ENCODE measurements around the gene SMNDC1.
"Not testable (repeated sequence)": the region's sequence is repeated elsewhere in the genome, so short reads cannot be mapped to it uniquely, and the experiment has no call there.

The SMNDC1 gene

DNA sequence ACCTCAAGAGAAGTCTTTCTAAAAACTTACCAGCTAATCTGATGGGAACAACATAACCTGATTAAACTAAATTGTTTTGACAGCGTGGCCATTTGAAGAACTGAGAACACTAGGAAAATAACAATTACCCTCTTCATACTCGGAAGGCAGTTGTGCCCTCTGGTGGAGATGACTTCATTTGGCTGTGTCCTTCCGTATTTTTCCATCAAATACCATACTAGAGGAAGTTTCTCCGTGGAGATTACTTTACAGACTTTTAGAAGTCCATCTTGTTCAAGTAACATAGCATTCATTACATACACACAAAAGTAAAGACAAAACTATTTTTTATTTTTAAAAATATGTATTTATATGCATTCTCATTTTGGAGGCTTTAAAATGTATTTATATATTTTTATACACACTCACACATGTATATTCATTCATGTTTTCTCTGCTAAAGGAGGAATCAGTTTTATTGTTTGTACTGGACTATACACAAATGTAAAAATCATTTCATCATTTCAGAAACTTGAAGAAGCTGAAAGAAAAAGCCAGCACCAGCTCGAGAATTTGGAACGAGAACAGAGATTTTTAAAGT is 25.2 kb downstream of the SMNDC1 start:
- DNase-seq (ENCODE audit: low read depth), result no peak

DNA sequence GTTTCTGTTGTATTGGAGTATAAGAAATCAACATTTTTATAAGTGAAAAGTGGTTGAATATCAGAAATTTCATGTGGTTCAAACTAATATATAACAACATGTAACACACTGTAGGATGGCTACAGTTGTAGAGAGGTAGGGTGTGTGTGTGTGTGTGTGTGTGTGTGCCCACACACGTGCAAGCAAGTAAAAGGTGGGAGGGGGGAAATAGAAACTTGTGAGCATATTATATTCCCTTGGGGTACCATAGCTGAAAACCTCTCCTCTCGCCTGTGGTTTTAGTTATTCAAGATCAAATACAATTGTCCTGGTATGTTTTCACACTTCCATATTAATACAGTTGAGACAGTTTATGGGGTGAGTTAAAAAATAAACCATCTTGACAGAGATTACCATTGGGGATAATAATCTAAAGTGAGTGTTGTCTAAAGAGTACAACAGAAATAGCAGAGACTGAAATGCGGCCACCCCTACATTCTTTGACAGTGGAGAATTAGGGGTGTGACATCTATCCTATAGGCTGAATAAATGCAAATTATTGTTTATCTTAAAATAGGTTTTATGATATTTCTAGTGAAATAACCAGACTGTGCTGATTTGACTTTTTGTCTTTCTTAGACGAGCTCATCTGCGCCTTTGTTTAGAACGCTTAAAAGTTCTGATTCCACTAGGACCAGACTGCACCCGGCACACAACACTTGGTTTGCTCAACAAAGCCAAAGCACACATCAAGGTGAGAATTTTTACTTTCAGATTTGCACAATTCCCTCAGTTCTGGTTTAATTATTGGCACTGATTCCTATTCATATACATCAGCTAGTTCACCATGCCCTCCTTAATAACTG is 25.9 kb downstream of the SMNDC1 start:
- DNase-seq (ENCODE audit: low read depth), result no peak

GRCh38 chr10:110277591-110277990 is 27.1 kb downstream of the SMNDC1 start:
- no peak for DNase-seq (ENCODE audit: low read depth)

DNA sequence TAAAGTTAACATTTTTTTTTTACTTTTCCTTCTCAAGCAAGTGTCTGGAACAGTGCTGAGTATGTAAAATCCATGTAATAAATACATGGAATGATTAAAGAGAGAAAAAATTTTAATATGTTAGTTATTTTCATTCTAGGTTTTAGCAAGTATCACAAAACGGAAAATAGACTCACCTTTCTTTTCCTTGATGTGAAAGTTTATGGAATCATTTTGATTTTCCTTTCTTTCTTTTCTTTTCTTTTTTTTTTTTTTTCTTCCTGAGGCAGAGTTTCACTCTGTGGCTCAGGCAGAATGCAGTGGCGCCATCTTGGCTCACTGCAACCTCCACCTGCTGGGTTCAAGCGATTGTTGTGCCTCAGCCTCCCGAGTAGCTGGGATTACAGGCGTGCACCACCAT is 28.1 kb downstream of the SMNDC1 start:
- no peak for DNase-seq (ENCODE audit: low read depth)

DNA sequence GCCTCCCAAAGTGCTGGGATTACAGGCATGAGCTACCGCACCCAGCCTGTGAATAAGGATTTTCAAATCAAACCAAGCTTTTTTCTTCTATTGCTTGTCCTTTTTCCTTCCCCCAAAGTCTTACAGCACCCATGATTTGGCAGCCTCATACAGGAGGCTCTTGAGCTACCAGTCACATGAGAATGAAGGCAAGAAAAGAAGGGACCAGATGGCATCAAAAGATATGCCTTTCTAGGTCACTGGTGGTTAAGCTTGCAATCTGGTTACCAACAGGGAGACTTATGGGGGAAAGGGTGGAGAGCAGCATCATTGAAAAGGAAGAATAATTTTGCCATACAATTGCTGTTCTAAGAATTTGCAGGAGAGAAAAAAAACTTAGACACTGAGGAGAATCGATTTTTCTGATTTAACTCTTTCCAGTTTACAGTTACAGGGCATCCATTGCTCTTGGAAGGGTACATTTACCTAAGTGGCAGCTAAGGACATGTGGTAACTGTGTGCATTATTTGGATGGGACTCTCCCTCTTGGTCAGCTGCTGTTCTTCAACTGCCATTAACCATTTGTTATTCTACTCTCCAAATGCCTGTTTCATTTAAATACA is 29.5 kb downstream of the SMNDC1 start:
- no peak for DNase-seq (ENCODE audit: low read depth)

DNA sequence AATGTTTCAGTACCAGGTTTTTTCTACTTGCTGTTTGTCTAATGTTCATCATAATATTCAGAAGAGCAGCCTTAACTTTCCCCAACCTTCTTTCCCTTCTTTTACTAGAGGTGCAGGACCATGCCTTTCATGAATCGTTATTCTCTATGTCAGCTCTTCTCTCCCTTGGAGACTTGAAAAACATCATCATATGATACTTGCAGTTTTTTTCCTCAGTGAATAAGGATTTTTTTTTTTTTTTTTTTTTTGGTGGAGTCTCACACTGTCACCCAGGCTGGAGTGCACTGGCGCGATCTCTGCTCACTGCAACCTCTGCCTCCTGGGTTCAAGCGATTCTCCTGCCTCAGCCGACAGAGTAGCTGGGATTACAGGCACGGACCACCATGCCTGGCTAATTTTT is 30.1 kb downstream of the SMNDC1 start:
- DNase-seq (ENCODE audit: low read depth), result no peak

DNA sequence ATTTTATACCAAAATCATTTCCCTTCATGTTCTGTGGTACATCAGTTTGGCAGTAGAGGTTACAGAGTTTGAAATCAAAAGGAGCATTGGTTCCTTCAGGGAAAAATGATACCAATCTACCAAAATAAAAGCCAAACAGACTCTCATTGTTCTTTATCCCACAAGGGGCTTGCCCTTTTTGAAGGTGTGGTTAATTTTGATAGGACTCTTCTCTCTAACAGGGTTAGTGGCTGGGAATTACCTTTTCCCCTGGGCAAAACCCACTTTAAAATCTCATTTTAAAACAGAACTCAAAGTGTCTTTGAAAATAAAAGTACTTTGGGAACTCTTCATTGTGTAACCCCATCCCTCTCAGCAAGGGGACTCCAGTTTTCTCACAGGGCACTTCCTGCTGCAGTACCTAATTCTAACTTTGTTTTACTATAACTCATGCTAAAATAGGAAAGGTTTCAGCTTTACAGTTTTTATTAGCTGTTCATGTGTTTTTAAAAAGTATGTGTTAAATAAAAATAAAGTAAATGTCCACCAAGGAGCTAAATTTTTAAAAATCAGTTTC is 30.6 kb downstream of the SMNDC1 start:
- no peak for DNase-seq (ENCODE audit: low read depth)

GRCh38 chr10:110273474-110273873 is 31.2 kb downstream of the SMNDC1 start:
- DNase-seq (ENCODE audit: low read depth), result no peak

GRCh38 chr10:110272995-110273394 is 31.7 kb downstream of the SMNDC1 start:
- DNase-seq (ENCODE audit: low read depth), result not testable (repeated sequence)

GRCh38 chr10:110269374-110270318 is 35.1 kb downstream of the SMNDC1 start:
- DNase-seq (ENCODE audit: low read depth), result no peak

- DNase-seq (ENCODE audit: low read depth), result no peak
Measured at GRCh38 chr10:110268971-110269370, 35.7 kb downstream of the SMNDC1 start.

- DNase-seq (ENCODE audit: low read depth), result no peak
Measured at GRCh38 chr10:110268442-110268841, 36.3 kb downstream of the SMNDC1 start.

DNA sequence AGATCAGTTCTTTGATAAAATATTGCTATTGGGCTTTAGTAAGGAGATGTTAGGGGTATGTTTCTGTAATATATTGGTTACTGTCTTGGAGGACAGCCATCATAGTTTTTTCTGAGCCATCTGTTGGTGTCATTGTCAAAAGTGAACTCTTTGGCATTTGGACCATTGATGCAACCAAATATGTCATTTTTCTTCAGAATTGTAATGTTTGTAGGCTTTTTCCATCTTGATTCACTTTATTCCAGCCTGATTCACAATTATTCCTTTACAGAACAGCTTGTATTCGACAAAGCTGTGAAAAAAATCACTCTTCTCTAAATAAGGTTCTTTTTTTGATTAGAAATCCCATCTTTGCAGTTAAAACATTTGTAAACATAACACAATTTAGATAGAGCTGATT is 37.4 kb downstream of the SMNDC1 start:
- no peak for DNase-seq (ENCODE audit: low read depth)

GRCh38 chr10:110265573-110266193 is 39.0 kb downstream of the SMNDC1 start:
- no peak for DNase-seq (ENCODE audit: low read depth)

DNA sequence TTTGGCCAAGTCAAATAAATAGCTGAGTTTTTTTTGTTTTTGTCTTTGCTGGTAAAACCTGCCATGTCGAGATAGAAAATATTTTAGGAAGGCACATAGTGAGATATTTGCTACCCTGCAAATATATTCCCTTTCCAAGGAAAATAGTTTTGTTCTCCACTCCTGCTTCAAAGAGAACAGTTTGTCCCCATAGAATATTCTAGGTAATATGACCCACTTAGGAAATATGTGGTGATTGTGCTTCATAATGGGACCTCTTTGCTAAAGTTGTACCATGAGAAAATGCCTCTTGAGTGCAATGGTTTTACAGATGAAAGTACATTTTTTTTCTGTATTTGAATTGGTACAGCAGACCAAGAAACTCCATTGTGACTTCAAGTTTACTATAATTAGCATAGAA is 41.6 kb downstream of the SMNDC1 start:
- no peak for DNase-seq (ENCODE audit: low read depth)

GRCh38 chr10:110260746-110261477 is 43.8 kb downstream of the SMNDC1 start:
- DNase-seq (ENCODE audit: low read depth), result no peak

DNA sequence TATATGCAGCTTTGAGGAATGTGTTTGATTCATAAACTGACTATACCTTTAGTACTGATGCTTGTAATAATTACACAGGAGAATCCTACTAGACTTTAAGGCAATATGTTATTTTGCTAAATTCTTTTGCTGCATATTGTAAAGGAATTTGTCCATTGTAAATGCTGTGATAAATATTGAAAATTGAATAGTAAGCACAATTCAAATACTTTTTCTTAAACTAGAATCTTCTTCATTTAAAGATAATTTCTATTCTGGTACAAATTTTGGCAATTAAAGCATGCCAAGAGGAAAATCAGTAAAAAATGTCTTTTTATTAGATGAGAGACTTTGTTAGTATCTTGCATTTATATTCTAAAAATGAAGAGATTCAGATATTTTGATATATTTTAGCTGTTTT is 45.4 kb downstream of the SMNDC1 start:
- DNase-seq (ENCODE audit: low read depth), result no peak

DNA sequence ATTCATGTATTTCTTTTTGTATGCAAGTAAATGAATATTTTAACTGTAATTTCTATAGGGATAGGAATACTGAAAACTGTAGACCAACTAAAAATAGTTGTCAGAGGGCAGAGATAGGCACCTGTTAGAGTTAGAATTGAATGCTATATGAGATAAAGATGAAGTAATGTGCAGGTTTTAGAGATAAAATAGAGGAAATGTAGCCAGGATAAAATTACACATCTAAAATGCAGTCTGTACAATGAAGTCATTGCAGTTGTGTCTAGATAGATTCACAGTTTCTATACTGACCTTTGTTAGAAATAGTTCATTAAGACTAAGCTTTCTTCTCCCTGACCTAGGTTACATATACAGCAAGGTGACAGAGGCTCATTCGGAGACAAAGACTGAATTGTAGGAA is 46.2 kb downstream of the SMNDC1 start:
- DNase-seq (ENCODE audit: low read depth), result no peak

DNA sequence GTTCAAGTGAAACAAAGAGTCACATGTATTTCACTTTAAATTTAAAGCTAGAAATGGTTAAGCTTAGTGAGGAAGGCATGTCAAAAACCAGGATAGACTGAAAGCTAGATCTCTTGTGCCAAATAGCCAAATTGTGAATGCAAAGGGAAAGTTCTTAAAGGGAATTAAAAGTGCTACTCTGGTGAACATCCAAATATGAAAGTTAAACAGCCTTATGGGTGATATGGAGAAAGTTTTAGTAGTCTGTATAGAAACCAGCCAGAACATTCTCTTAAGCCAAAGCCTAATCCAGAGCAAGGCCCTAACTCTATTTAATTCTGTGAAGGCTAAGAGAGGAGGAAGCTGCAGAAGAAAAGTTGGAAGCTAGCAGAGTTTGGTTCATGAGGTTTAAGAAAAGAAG is 50.3 kb downstream of the SMNDC1 start:
- no peak for DNase-seq (ENCODE audit: low read depth)

GRCh38 chr10:110252151-110252550 is 52.6 kb downstream of the SMNDC1 start:
- no peak for DNase-seq (ENCODE audit: low read depth)

- not testable (repeated sequence) for DNase-seq (ENCODE audit: low read depth)
Measured at GRCh38 chr10:110251392-110251791, 53.3 kb downstream of the SMNDC1 start.

Measured in stimulated activated CD8-positive, alpha-beta memory T cell treated with anti-CD3 and anti-CD28 coated beads, Interleukin-4, amount 100 ng/mL, for 24 hours (primary cell).